HG02759 (cell line): Measurements from ENCODE around the gene PCDHGA9.
"Not testable (repeated sequence)": the region's sequence is repeated elsewhere in the genome, so short reads cannot be mapped to it uniquely, and the experiment has no call there.

Experiments
- ATAC-seq: cut with Tn5 transposase; IDR thresholded peaks from one replicate; pipeline ENCODE4 v1.9.1; 2021; ENCODE audit warnings: mild to moderate bottlenecking, moderate library complexity; ENCODE audit not compliant: unreplicated experiment

PCDHGA9 gene

DNA sequence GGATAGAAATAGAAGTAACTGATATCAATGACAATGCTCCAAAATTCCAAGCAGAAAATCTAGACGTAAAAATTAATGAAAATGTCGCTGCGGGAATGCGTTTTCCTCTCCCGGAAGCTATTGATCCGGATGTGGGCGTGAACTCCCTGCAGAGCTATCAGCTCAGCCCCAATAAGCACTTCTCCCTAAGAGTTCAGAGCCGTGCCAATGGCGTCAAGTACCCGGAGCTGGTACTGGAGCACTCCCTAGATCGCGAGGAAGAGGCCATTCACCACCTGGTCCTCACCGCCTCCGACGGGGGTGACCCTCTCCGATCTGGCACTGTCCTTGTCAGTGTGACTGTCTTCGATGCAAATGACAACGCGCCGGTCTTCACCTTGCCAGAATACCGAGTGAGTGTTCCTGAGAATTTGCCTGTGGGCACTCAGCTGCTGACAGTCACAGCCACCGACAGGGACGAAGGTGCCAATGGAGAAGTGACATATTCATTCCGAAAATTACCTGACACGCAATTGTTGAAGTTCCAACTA lies 11.0 kb downstream of the PCDHGA9 start:
- ATAC-seq, result peak; percentile 34

DNA sequence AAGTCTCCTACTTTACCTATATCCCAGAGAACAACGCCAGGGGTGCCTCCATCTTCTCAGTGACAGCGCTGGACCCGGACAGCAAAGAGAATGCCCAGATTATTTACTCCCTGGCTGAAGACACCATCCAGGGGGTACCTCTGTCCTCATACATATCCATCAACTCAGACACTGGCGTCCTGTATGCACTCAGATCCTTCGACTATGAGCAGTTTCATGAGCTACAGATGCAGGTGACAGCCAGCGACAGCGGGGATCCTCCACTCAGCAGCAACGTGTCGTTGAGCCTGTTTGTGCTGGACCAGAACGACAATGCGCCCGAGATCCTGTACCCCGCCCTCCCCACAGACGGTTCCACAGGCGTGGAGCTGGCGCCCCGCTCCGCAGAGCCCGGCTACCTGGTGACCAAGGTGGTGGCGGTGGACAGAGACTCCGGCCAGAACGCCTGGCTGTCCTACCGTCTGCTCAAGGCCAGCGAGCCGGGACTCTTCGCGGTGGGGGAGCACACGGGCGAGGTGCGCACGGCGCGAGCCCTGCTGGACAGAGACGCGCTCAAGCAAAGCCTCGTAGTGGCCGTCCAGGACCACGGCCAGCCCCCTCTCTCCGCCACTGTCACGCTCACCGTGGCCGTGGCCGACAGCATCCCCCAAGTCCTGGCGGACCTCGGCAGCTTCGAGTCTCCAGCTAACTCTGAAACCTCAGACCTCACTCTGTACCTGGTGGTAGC lies 12.1 kb downstream of the PCDHGA9 start:
- ATAC-seq, result not testable (repeated sequence)

DNA sequence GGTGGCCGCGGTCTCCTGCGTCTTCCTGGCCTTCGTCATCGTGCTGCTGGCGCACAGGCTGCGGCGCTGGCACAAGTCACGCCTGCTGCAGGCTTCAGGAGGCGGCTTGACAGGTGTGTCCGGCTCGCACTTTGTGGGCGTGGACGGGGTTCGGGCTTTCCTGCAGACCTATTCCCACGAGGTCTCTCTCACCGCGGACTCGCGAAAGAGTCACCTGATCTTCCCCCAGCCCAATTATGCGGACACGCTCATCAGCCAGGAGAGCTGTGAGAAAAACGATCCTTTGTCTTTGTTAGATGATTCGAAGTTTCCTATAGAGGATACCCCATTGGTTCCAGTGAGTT lies 12.7 kb downstream of the PCDHGA9 start:
- not testable (repeated sequence) for ATAC-seq

DNA sequence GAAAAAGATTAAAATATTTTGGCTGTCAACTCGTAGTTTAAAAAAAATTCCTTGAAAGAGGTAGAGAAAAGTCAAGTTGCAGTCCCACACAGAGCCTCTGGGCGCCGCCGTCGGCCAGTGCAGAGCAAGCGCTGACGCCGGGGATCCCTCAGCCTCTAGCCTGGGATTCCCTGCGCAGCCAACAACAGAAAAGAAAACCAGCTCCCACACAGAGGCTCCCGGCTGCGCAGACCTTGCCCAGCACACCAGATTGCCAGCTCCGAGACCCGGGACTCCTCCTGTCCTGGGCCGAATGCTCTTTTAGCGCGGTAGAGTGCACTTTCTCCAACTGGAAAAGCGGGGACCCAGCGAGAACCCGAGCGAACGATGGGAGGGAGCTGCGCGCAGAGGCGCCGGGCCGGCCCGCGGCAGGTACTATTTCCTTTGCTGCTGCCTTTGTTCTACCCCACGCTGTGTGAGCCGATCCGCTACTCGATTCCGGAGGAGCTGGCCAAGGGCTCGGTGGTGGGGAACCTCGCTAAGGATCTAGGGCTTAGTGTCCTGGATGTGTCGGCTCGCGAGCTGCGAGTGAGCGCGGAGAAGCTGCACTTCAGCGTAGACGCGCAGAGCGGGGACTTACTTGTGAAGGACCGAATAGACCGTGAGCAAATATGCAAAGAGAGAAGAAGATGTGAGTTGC lies 15.1 kb downstream of the PCDHGA9 start, which contains the start of gene PCDHGB7:
Gene PCDHGB7 (plus strand): TSS at position 184 of the 679 bp plus-strand sequence. CDS start 183 bp downstream, at position 367.
- peak; percentile 74 for ATAC-seq

DNA sequence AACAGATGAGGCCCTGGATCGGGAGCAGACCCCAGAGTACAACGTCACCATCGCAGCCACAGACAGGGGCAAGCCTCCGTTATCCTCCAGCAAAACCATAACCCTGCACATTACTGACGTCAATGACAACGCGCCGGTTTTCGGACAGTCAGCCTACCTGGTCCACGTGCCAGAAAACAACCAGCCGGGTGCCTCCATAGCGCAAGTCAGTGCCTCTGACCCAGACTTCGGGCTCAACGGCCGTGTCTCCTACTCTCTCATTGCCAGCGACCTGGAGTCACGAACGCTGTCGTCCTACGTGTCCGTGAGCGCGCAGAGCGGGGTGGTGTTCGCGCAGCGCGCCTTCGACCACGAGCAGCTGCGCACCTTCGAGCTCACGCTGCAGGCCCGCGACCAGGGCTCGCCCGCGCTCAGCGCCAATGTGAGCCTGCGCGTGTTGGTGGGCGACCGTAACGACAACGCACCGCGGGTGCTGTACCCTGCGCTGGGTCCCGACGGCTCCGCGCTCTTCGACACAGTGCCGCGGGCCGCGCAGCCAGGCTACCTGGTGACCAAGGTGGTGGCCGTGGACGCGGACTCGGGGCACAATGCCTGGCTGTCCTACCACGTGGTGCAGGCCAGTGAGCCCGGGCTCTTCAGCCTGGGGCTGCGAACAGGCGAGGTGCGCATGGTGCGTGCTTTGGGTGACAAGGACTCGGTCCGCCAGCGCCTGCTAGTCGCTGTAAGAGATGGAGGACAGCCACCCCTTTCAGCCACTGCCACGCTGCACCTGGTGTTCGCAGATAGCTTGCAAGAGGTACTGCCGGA lies 16.7 kb downstream of the PCDHGA9 start:
- no peak for ATAC-seq

DNA sequence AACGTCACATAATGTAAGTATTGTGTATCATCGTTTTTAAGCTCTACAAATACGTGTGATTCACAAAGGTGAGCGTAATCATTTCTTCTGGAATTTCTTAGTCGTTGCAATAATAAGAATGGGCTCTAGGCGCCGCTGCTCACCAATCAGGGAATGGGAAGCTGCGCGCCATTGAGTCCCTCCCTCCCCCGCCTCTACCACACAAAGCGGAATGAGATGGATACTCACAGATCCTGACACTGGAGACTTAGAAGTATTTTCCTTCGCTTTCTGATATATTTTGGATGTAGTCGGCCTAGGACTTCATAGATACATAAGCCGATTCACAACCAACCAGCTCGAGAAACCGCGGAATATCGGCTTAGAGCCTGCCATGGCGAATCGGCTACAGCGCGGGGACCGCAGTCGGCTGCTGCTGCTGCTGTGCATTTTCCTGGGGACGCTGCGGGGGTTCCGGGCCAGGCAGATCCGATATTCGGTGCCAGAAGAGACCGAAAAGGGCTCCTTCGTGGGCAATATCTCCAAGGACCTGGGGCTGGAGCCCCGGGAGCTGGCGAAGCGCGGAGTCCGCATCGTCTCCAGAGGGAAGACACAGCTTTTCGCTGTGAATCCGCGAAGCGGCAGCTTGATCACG lies 18.4 kb downstream of the PCDHGA9 start, which contains the start of gene PCDHGA11:
Gene PCDHGA11 (plus strand): TSS at position 197 of the 634 bp plus-strand sequence. CDS start 177 bp downstream, at position 374.
- ATAC-seq, result peak; percentile 50

DNA sequence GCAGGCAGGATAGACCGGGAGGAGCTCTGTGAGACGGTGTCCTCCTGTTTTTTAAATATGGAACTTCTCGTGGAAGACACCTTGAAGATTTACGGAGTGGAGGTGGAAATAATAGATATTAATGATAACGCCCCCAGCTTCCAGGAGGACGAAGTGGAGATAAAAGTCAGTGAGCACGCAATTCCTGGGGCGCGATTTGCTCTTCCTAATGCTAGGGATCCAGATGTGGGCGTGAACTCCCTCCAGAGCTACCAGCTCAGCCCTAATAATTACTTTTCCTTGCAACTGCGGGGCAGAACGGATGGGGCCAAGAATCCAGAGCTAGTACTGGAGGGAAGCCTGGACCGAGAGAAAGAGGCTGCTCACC lies 18.9 kb downstream of the PCDHGA9 start:
- ATAC-seq, result no peak

DNA sequence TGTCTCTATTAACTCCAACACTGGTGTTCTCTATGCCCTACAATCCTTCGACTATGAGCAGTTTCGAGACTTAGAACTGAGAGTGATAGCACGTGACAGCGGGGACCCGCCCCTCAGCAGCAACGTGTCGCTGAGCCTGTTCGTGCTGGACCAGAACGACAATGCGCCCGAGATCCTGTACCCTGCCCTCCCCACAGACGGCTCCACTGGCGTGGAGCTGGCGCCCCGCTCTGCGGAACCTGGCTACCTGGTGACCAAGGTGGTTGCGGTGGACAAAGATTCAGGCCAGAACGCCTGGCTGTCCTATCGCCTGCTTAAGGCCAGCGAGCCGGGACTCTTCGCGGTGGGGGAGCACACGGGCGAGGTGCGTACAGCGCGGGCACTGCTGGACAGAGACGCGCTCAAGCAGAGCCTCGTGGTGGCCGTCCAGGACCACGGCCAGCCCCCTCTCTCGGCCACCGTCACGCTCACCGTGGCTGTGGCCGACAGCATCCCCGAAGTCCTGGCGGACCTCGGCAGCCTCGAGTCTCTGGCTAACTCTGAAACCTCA lies 20.2 kb downstream of the PCDHGA9 start:
- no peak for ATAC-seq

DNA sequence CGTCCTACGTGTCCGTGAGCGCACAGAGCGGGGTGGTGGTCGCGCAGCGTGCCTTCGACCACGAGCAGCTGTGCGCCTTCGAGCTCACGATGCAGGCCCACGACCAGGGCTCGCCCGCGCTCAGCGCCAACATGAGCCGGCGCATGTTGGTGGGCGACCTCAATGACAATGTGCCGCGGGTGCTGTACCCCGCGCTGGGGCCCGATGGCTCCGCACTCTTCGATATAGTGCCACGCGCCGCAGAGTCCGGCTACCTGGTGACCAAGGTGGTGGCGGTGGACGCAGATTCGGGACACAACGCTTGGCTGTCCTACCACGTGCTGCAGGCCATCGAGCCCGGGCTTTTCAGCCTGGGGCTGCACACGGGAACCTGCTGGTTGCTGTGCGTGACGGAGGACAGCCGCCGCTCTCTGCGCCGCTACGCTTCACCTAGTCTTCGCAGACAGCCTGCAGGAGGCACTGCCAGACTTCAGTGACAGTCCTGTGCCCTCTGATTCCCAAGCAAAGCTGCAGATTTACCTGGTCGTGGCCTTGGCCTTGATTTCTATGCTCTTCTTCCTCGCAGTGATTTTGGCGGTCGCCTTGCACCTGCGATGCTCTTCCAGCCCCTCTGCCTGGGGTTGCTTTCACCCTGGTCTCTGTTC lies 25.3 kb downstream of the PCDHGA9 start:
- no peak for ATAC-seq

DNA sequence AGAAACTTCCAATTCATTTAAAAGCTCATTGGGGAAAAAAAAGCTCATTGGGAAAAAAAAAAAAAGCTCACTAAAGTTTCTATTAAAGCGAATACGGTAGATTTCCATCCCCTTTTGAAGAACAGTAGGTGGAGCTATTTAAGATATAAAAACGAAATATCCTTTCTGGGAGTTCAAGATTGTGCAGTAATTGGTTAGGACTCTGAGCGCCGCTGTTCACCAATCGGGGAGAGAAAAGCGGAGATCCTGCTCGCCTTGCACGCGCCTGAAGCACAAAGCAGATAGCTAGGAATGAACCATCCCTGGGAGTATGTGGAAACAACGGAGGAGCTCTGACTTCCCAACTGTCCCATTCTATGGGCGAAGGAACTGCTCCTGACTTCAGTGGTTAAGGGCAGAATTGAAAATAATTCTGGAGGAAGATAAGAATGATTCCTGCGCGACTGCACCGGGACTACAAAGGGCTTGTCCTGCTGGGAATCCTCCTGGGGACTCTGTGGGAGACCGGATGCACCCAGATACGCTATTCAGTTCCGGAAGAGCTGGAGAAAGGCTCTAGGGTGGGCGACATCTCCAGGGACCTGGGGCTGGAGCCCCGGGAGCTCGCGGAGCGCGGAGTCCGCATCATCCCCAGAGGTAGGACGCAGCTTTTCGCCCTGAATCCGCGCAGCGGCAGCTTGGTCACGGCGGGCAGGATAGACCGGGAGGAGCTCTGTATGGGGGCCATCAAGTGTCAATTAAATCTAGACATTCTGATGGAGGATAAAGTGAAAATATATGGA lies 27.9 kb downstream of the PCDHGA9 start, which contains the start of gene PCDHGA12:
Gene PCDHGA12 (plus strand): TSS at position 176 of the 782 bp plus-strand sequence. CDS start 253 bp downstream, at position 429.
- peak; percentile 79 for ATAC-seq

DNA sequence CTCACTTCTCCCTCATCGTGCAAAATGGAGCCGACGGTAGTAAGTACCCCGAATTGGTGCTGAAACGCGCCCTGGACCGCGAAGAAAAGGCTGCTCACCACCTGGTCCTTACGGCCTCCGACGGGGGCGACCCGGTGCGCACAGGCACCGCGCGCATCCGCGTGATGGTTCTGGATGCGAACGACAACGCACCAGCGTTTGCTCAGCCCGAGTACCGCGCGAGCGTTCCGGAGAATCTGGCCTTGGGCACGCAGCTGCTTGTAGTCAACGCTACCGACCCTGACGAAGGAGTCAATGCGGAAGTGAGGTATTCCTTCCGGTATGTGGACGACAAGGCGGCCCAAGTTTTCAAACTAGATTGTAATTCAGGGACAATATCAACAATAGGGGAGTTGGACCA lies 28.7 kb downstream of the PCDHGA9 start:
- ATAC-seq, result peak; percentile 54

DNA sequence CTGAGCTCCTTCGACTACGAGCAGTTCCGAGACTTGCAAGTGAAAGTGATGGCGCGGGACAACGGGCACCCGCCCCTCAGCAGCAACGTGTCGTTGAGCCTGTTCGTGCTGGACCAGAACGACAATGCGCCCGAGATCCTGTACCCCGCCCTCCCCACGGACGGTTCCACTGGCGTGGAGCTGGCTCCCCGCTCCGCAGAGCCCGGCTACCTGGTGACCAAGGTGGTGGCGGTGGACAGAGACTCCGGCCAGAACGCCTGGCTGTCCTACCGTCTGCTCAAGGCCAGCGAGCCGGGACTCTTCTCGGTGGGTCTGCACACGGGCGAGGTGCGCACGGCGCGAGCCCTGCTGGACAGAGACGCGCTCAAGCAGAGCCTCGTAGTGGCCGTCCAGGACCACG lies 29.7 kb downstream of the PCDHGA9 start:
- ATAC-seq, result not testable (repeated sequence)

DNA sequence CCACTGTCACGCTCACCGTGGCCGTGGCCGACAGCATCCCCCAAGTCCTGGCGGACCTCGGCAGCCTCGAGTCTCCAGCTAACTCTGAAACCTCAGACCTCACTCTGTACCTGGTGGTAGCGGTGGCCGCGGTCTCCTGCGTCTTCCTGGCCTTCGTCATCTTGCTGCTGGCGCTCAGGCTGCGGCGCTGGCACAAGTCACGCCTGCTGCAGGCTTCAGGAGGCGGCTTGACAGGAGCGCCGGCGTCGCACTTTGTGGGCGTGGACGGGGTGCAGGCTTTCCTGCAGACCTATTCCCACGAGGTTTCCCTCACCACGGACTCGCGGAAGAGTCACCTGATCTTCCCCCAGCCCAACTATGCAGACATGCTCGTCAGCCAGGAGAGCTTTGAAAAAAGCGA lies 30.1 kb downstream of the PCDHGA9 start:
- not testable (repeated sequence) for ATAC-seq

DNA sequence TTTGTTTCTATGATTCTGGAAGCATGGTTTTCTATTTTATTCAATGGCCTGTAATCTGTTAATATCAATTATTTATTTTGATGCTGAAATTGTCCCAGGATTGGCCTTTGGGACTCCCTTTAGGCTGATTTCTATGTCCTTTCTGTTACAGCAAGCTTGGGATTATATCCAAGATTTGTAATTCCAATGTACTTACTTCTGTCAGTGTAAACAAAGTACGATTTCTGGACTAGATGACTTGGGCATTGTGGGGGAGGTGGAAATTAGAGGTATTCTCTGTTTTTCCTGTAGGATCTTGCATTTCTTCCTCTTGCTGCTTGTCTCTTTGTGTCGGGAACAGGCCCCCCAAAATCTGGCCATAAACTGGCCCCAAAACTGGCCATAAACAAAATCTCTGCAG lies 31.4 kb downstream of the PCDHGA9 start:
- ATAC-seq, result no peak

DNA sequence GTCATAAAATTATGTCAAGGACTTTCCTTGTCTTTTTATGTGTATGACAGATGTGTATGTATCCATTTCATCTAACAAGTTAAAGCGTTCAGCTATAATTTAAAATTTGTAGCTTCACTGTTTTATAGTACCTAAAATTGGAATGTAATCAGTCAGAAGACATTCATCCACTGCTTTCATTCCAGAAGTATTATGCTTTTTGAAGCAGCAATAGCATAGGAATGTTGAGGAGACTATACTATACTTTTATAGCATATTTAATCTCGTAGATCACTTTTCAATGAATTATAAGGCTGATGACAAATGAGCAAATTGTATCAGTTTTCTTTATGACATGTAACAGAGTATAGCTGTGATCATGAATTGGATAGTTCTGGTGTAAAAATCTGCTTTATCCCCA lies 34.6 kb downstream of the PCDHGA9 start:
- no peak for ATAC-seq

DNA sequence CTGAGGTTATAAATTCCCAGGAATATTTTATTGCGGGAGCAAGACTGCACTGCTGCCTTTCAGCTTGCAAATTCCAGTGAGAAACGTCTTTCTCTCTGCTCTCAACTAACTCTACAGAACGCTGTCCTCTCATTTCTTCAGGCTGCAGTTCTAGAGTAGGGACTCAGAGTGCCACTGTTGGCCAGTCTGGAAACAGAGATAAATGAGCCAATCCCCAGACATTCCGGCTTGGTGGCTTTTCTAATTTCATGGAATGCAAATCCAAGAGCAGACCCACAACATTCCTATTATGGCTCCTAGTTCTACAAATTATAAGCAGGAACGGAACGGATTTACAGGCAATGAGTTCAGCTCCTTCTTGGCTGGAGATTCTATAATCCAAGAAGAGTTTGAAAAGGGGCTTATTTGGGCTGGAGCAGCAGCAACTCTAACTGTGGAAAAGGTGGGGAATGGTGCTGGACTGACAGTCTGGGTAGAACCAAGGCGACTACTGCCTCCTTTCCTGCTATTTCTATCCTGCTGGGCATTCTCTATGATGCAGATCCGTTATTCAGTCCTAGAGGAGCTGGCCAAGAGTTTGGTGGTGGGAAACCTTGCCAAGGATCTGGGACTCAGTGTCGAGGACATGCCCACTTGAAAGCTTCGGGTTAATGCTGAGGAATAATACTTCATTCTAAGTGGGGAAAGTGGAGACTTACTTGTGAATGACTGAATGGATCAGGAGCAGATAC lies 37.0 kb downstream of the PCDHGA9 start:
- no peak for ATAC-seq

DNA sequence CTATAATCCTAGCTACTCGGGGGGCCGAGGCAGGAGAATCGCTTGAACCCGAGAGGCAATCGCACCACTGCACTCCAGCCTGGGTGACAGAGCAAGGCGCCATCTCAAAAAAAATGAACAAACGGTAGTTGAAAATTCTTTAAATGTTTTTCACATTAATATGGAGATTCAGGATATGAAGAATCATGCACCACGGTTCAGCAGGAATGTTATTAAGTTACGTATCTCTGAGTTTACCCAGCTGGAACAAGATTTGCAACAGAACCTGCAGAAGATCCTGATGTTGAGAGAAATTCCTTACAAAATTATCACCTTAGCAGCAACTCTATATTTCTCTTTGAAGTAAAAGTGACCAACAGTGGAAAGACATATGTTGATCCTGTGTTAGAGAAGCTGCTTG lies 37.8 kb downstream of the PCDHGA9 start:
- ATAC-seq, result no peak

DNA sequence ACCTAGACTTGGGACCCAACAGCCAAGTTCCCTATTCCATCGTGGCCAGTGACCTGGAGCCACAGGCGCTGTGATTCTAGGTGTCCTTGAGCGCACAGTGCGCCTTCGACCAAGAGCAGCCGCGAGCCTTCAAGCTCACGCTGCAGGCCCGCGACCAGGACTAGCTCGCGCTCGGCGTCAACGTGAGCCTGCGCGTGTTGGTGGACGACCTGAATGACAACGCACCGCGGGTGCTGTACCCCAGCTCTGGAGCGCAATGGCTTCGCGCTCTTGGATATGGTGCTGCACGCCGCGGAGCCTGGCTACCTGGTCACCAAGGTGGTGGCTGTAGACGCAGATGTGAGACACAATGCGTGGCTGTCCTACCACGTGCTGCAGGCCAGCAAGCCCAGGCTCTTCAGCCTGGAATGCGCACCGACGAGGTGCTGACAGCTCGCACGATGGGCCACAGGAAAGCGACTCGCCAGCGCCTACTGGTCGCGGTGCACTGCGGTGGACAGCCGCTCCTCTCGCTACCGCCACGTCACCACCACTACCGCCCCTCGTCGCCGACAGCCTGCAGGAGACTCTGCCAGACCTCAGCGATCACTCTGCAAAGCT lies 39.1 kb downstream of the PCDHGA9 start:
- ATAC-seq, result no peak
